Left ventricle myocardium inferior (tissue), 1 donor: ENCODE results near the gene KRTAP20-2. TPM values are rescaled to one million over a fixed set of nuclear protein-coding genes. Genes with fewer than 3 reads are reported as not detected.

Source experiments
- DNase-seq: peaks from one replicate; pipeline ENCODE4 v3.0.0-alpha.2; 2020
- H3K27ac ChIP-seq: fragments of 200-600 bp; replicated peaks from 2 replicates; pipeline ENCODE4 v1.8.0; 2021
- H3K27me3 ChIP-seq: fragments of 200-600 bp; 2 replicates; pipeline ENCODE4 v1.8.0; 2021; ENCODE audit warnings: low read depth
- H3K36me3 ChIP-seq: fragments of 200-600 bp; 2 replicates; pipeline ENCODE4 v1.8.0; 2021
- H3K4me1 ChIP-seq: fragments of 200-600 bp; 2 replicates; pipeline ENCODE4 v1.8.0; 2021
- H3K4me3 ChIP-seq: fragments of 200-600 bp; 2 replicates; pipeline ENCODE4 v1.8.0; 2021; ENCODE audit warnings: mild to moderate bottlenecking, moderate library complexity
- H3K9me3 ChIP-seq: fragments of 200-600 bp; replicated peaks from 2 replicates; pipeline ENCODE4 v1.8.0; 2021
- CTCF ChIP-seq: fragments of 200-600 bp; IDR thresholded peaks from 2 replicates; pipeline ENCODE4 v1.8.0; 2021; ENCODE audit warnings: antibody characterized with exemption, mild to moderate bottlenecking, borderline replicate concordance
- intact Hi-C: fragments of 100-400 bp; cut with micrococcal nuclease; formaldehyde crosslinking; loops from one replicate; pipeline ENCODE4 v1.11.0; 2022
- total RNA-seq: library from RNA; stranded (reverse); fragmentation: NEBNext Ultra II Directional; extraction: Animal tissue kit (Norgen Biotek cat#: 25700); gene quantifications from one replicate; pipeline ENCODE4 v1.2.1, GENCODE V29; 2021
- donor health status: DM: no; HTN: yes; CAD: no; lungs with severe emphysema.

KRTAP20-2 gene
- total RNA-seq, 1 donor from 2014 or later: not detected

GRCh38 chr21:30620080-30620479 lies 14.9 kb upstream of the KRTAP20-2 start:
- no peaks in the 10 kb centered on the region for H3K36me3 ChIP-seq
- H3K9me3 ChIP-seq: peaks cover 6% of the 10 kb centered on the region
- no peak for DNase-seq
- no peaks in the 10 kb centered on the region for H3K27me3 ChIP-seq
- H3K4me3 ChIP-seq: no peak overlapping the region
- H3K27ac ChIP-seq: no peak overlapping the region
- intact Hi-C loops: no loop called here
- no peaks in the 10 kb centered on the region for H3K4me1 ChIP-seq
- no peak for TF ChIP-seq CTCF

GRCh38 chr21:30620522-30620921 lies 14.5 kb upstream of the KRTAP20-2 start, which contains the start of gene KRTAP20-4:
KRTAP20-4 (plus strand) TSS chr21:30620627.
- Histone ChIP-seq H3K4me3 (no peak within 1 kb of the TSS), H3K27me3 (no peaks in the 10 kb centered on the region), H3K9me3 (peaks cover 10% of the 10 kb centered on the region), H3K27ac (no peak within 1 kb of the TSS), H3K4me1 (no peaks in the 10 kb centered on the region), H3K36me3 (no peaks in the 10 kb centered on the region)
- TF ChIP-seq CTCF: no peak
- intact Hi-C loops: no loop called here
- DNase-seq: no peak

GRCh38 chr21:30623362-30623761 lies 11.6 kb upstream of the KRTAP20-2 start:
- intact Hi-C loops: no loop called here
- H3K9me3 ChIP-seq: peaks cover 11% of the 10 kb centered on the region

GRCh38 chr21:30625449-30626165 lies 9.4 kb upstream of the KRTAP20-2 start:
- DNase-seq: no peak
- Histone ChIP-seq H3K27ac (no peak overlapping the region), H3K4me3 (no peak overlapping the region), H3K4me1 (no peaks in the 10 kb centered on the region), H3K27me3 (no peaks in the 10 kb centered on the region), H3K36me3 (no peaks in the 10 kb centered on the region), H3K9me3 (peaks cover 11% of the 10 kb centered on the region)
- intact Hi-C loops: no loop called here
- no peak for TF ChIP-seq CTCF

More at GRCh38 chr21:30623362-30623761, 11.6 kb upstream of the KRTAP20-2 start:
- DNase-seq: no peak
- Histone ChIP-seq H3K27me3 (no peaks in the 10 kb centered on the region), H3K4me1 (no peaks in the 10 kb centered on the region), H3K4me3 (no peak overlapping the region), H3K27ac (no peak overlapping the region), H3K36me3 (no peaks in the 10 kb centered on the region)
- TF ChIP-seq CTCF: no peak

GRCh38 chr21:30628109-30628508 lies 6.9 kb upstream of the KRTAP20-2 start:
- H3K9me3 ChIP-seq: peaks cover 11% of the 10 kb centered on the region
- no peak for DNase-seq
- no peak overlapping the region for H3K4me3 ChIP-seq
- H3K36me3 ChIP-seq: no peaks in the 10 kb centered on the region
- no peaks in the 10 kb centered on the region for H3K27me3 ChIP-seq
- intact Hi-C loops: no loop called here
- TF ChIP-seq CTCF: no peak
- H3K27ac ChIP-seq: no peak overlapping the region
- no peaks in the 10 kb centered on the region for H3K4me1 ChIP-seq
